K562 (cell line): ENCODE data around the gene TSKS. TPM values are rescaled to one million over a fixed set of nuclear protein-coding genes. Genes with fewer than 3 reads are reported as not detected.

Experiments
- ATAC-seq: fragments of 200-7000 bp; cut with Tn5 transposase; 3 replicates; pipeline ENCODE4 v1.9.1; 2020; ENCODE audit warnings: moderate library complexity
- Bru-seq: library from RNA; stranded (reverse); fragments of 400-500 nt; gene quantifications from one replicate; lab custom pipeline; 2021; lab: Mats Ljungman, UMichigan
- BruChase-seq, 2 experiments: library from RNA; stranded (reverse); fragments of 400-500 nt; gene quantifications; one replicate each; lab custom pipeline; 2021; lab: Mats Ljungman, UMichigan
- BruUV-seq: library from RNA; stranded (reverse); fragments of 400-500 nt; replicated peaks from 2 replicates; lab custom pipeline; 2021; lab: Mats Ljungman, UMichigan
- CTCF ChIA-PET: fragments of 300-600 bp; formaldehyde crosslinking; extraction: SDS; loops from one replicate; lab custom pipeline; 2021; ENCODE audit warnings: low intra/inter-chr PET ratio; lab: Yijun Ruan, JAX
- POLR2A ChIA-PET: fragments of 300-600, 350-650 bp; sonication (Branson Sonifier 250); formaldehyde crosslinking; extraction: SDS; loops from one replicate; lab custom pipeline; 2021; ENCODE audit warnings: antibody characterized with exemption, inconsistent platforms; lab: Yijun Ruan, JAX
- DNase-seq, 4 experiments: peaks; one replicate each; pipeline versions ENCODE4 v3.0.0 to v3.0.0-alpha.2; 2011 to 2018; ENCODE audit warnings: low spot score in 3 of 4, mixed read lengths in 3 of 4; ENCODE audit errors: extremely low read depth in 1 of 4
- FAIRE-seq: peaks from 2 replicates; lab custom pipeline; 2011; peaks lifted over from hg19 to GRCh38; lab: Jason Lieb, UNC
- H2AFZ ChIP-seq: 2 replicates; pipeline ENCODE4 v1.6.0; 2011; ENCODE audit warnings: low read depth, low read length, control low read depth, inconsistent platforms
- H3K27ac ChIP-seq: fragments of 200-600 bp; 3 replicates; pipeline ENCODE4 v1.8.0; 2011; ENCODE audit warnings: low read depth, mild to moderate bottlenecking, control low read depth, inconsistent platforms, low read length, moderate library complexity, mixed read lengths; ENCODE audit errors: extremely low read depth
- H3K27me3 ChIP-seq, 2 experiments: fragments of 300-600 bp in 1 of 2; 2 replicates in 1 of 2; 3 replicates in 1 of 2; pipeline versions ENCODE4 v1.6.0 to v1.8.0; 2011; ENCODE audit warnings: inconsistent platforms in 2 of 2, low read length in 2 of 2, mild to moderate bottlenecking in 1 of 2, mixed read lengths in 1 of 2, moderate library complexity in 1 of 2; ENCODE audit not compliant: control insufficient read depth in 2 of 2, insufficient read depth in 2 of 2
- H3K36me3 ChIP-seq: fragments of 300-600 bp; 3 replicates; pipeline ENCODE4 v1.8.0; 2011; ENCODE audit warnings: mild to moderate bottlenecking, low read length, inconsistent platforms; ENCODE audit not compliant: control insufficient read depth, insufficient read depth
- H3K4me1 ChIP-seq, 2 experiments: fragments of 200-600 bp in 1 of 2; replicated peaks in 1 of 2; 2 replicates in 1 of 2; 3 replicates in 1 of 2; pipeline versions ENCODE4 v1.5.1 to v1.8.0; 2011; ENCODE audit warnings: inconsistent platforms in 2 of 2, low read length in 2 of 2, mild to moderate bottlenecking in 1 of 2, mixed read lengths in 1 of 2, moderate library complexity in 1 of 2; ENCODE audit not compliant: control insufficient read depth in 2 of 2, insufficient read depth in 2 of 2
- H3K4me2 ChIP-seq: 2 replicates; pipeline ENCODE4 v1.6.1; 2011; ENCODE audit warnings: low read length, control low read depth, inconsistent platforms, mixed read lengths; ENCODE audit not compliant: insufficient read depth
- H3K4me3 ChIP-seq: fragments of 200-600 bp; sonication (generic), shearing (Covaris generic); 2 replicates; pipeline ENCODE4 v1.5.1; 2016; ENCODE audit warnings: control low read depth, inconsistent platforms
- H3K79me2 ChIP-seq: fragments of 200-600 bp; 3 replicates; pipeline ENCODE4 v1.8.0; 2011; ENCODE audit warnings: low read length, inconsistent platforms; ENCODE audit not compliant: control insufficient read depth, insufficient read depth
- H3K9ac ChIP-seq, 2 experiments: 2 replicates each; pipeline versions ENCODE4 v1.6.0 to v1.6.1; 2011; ENCODE audit warnings: low read depth in 2 of 2, low read length in 2 of 2, control low read depth in 1 of 2, inconsistent platforms in 1 of 2, mild to moderate bottlenecking in 1 of 2, mixed read lengths in 1 of 2; ENCODE audit not compliant: insufficient read depth in 1 of 2
- H3K9me1 ChIP-seq: one replicate; pipeline ENCODE4 v1.6.0; 2011; ENCODE audit warnings: inconsistent platforms, mild to moderate bottlenecking, low read length, moderate library complexity; ENCODE audit not compliant: control insufficient read depth, insufficient read depth
- H3K9me3 ChIP-seq: replicated peaks from 2 replicates; pipeline ENCODE4 v1.5.1; 2011; ENCODE audit warnings: low read depth, low read length, inconsistent platforms; ENCODE audit not compliant: control insufficient read depth, insufficient read depth
- H4K20me1 ChIP-seq: replicated peaks from 2 replicates; pipeline ENCODE4 v1.6.1; 2011; ENCODE audit warnings: low read length, inconsistent platforms, mixed read lengths; ENCODE audit not compliant: control insufficient read depth, insufficient read depth
- DACH1 ChIP-seq: fragments of 450-650 bp; IDR thresholded peaks from 2 replicates; pipeline ENCODE4 v1.6.1; 2018; ENCODE audit not compliant: partially characterized antibody
- PHF21A ChIP-seq: fragments of 450-650 bp; IDR thresholded peaks from 2 replicates; pipeline ENCODE4 v1.6.1; 2017; ENCODE audit warnings: low read depth, borderline replicate concordance
- RBBP5 ChIP-seq: fragments of 200-600 bp; sonication (generic); IDR thresholded peaks from 2 replicates; pipeline ENCODE4 v1.6.1; 2012; ENCODE audit warnings: borderline replicate concordance, mild to moderate bottlenecking, low read length, control low read depth, inconsistent platforms; ENCODE audit not compliant: insufficient read depth, poor library complexity, severe bottlenecking
- RBFOX2 ChIP-seq: fragments of 200-400 bp; formaldehyde crosslinking; IDR thresholded peaks from 2 replicates; pipeline ENCODE4 v1.6.1; 2017; ENCODE audit warnings: low read depth, mild to moderate bottlenecking, low read length, moderate library complexity
- TCF3 ChIP-seq: sonication (generic); formaldehyde crosslinking; IDR thresholded peaks from 2 replicates; pipeline ENCODE4 v1.4.0; 2020; ENCODE audit warnings: mild to moderate bottlenecking, missing genetic modification reagents
- ZNF146 ChIP-seq: IDR thresholded peaks from one replicate; pipeline ENCODE4 v1.6.1; 2018; ENCODE audit warnings: missing compliant biosample characterization; ENCODE audit not compliant: unreplicated experiment
- WGBS: fragments of 100-300 bp; shearing (Covaris generic); methylation state at CpG from one replicate; pipeline ENCODE4 v1.1.6; 2016; ENCODE audit warnings: low coverage, mixed read lengths; ENCODE audit not compliant: insufficient coverage; ENCODE audit errors: missing lambda C conversion rate; 5-methylcytosine and 5-hydroxymethylcytosine counted together
- in situ Hi-C: fragments of 300-500 bp; cut with MboI; formaldehyde crosslinking; loops from 4 replicates; pipeline ENCODE4 v1.15.0; 2018; ENCODE audit warnings: inconsistent platforms, mixed read lengths
- intact Hi-C: fragments of 100-400 bp; cut with micrococcal nuclease; formaldehyde crosslinking; loops from 2 replicates; pipeline ENCODE4 v1.14.2; 2022
- long read RNA-seq, 3 experiments: library from polyadenylated mRNA in 2 of 3; library from RNA in 1 of 3; unstranded in 2 of 3; stranded (forward) in 1 of 3; transcript quantifications; one replicate each; pipeline ENCODE4 v2.0.0, GENCODE V29; 2019 to 2022
- polyA minus RNA-seq, 3 experiments: library from RNA; depleted of rRNA, polyadenylated mRNA; stranded (reverse); fragments of >200 nt; gene quantifications; 2 replicates each; pipeline ENCODE4 v1.2.3, GENCODE V29; 2011
- polyA plus RNA-seq, 8 experiments: library from polyadenylated mRNA; depleted of rRNA in 4 of 8; stranded (reverse) in 5 of 8; unstranded in 3 of 8; fragments of >200 nt; fragmentation: Nextera tagmentation in 2 of 8; fragmentation: Illumina TruSeq in 1 of 8; extraction: Ambion mirVana in 2 of 8; extraction: Trizol in 1 of 8; gene quantifications; 2 replicates each; pipeline versions ENCODE4 v1.2.1 to v1.2.3, GENCODE V29; 2011 to 2014; ENCODE audit warnings: inconsistent platforms in 1 of 8, missing spikeins in 1 of 8
- total RNA-seq, 7 experiments: library from RNA; depleted of rRNA in 6 of 7; stranded (reverse); fragments of >200 nt in 6 of 7; fragmentation: Illumina TruSeq in 2 of 7; extraction: Trizol in 2 of 7; gene quantifications; 2 replicates each; pipeline versions ENCODE4 v1.2.1 to v1.2.3, GENCODE V29; 2011 to 2021; ENCODE audit warnings: low replicate concordance in 1 of 7
- TF ChIP-seq, protein P1 (sequence below): fragments of 450-650 bp; IDR thresholded peaks from 2 replicates; pipeline ENCODE4 v1.6.1; 2018; ENCODE audit not compliant: partially characterized antibody

The TSKS gene, protein sequence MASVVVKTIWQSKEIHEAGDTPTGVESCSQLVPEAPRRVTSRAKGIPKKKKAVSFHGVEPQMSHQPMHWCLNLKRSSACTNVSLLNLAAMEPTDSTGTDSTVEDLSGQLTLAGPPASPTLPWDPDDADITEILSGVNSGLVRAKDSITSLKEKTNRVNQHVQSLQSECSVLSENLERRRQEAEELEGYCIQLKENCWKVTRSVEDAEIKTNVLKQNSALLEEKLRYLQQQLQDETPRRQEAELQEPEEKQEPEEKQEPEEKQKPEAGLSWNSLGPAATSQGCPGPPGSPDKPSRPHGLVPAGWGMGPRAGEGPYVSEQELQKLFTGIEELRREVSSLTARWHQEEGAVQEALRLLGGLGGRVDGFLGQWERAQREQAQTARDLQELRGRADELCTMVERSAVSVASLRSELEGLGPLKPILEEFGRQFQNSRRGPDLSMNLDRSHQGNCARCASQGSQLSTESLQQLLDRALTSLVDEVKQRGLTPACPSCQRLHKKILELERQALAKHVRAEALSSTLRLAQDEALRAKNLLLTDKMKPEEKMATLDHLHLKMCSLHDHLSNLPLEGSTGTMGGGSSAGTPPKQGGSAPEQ
- total RNA-seq (2011; cell fraction: chromatin; rRNA removed; ENCODE audit: low replicate concordance), result 3.2 and 5.6 TPM in 2 replicates
- total RNA-seq (2011; cell fraction: nucleolus; rRNA removed), result 4.0 and 5.0 TPM in 2 replicates
- total RNA-seq (2011; cell fraction: nucleoplasm; rRNA removed), result 2.4 TPM in 2 replicates
- 3.3 and 4.5 TPM in 2 replicates for total RNA-seq (2014; rRNA removed)
- total RNA-seq (2014; rRNA removed; fragmentation: Illumina TruSeq; extraction: Trizol), result 0.64 and 0.80 TPM in 2 replicates
- total RNA-seq (2015; rRNA removed; fragmentation: Illumina TruSeq; extraction: Trizol), result 1.2 and 1.3 TPM in 2 replicates
- total RNA-seq (2021), result 2.3 and 2.4 TPM in 2 replicates
- polyA plus RNA-seq (2011; rRNA removed), result 0.75 and 1.4 TPM in 2 replicates
- polyA plus RNA-seq (2011; cell fraction: cytosol; rRNA removed), result 1.0 and 1.6 TPM in 2 replicates
- polyA plus RNA-seq (2011; cell fraction: nucleus; rRNA removed), result 2.7 and 3.3 TPM in 2 replicates
- 2.9 and 4.5 TPM in 2 replicates for polyA plus RNA-seq (2012)
- polyA plus RNA-seq (2014; fragmentation: Illumina TruSeq; extraction: Trizol), result 0.70 and 1.2 TPM in 2 replicates
- under 1 TPM; 0.14 to 0.35 TPM for polyA plus RNA-seq (2014; fragmentation: Nextera tagmentation; extraction: Ambion mirVana)
- 1.9 and 2.2 TPM in 2 replicates for polyA plus RNA-seq (2014; rRNA removed)
- polyA minus RNA-seq (2011; rRNA and poly(A)+ RNA removed), result 0.42 and 0.49 TPM in 2 replicates
- 0.86 and 1.0 TPM in 2 replicates for polyA minus RNA-seq (2011; cell fraction: cytosol; rRNA and poly(A)+ RNA removed)
- polyA minus RNA-seq (2011; cell fraction: nucleus; rRNA and poly(A)+ RNA removed), result 1.4 and 2.2 TPM in 2 replicates
- percentile 43 among the genes with signal in this experiment for Bru-seq, nascent RNA
- percentile 36 among the genes with signal in this experiment for BruChase-seq, experiment 1, labeled RNA remaining after a 2-hour chase
- BruChase-seq, experiment 2, labeled RNA remaining after a 6-hour chase, result percentile 41 among the genes with signal in this experiment
- long read RNA-seq, experiment 1, partial matches to known transcripts, result 5 of 7 reads
- long read RNA-seq, experiment 1, other reads (novel, unspliced or antisense), result 0 of 7 reads
- long read RNA-seq, experiment 2, partial matches to known transcripts, result 1 of 2 reads
- long read RNA-seq, experiment 2, other reads (novel, unspliced or antisense), result 1 of 2 reads
- long read RNA-seq, experiment 3, partial matches to known transcripts, result 1 of 3 reads
- long read RNA-seq, experiment 3, other reads (novel, unspliced or antisense), result 2 of 3 reads

DNA sequence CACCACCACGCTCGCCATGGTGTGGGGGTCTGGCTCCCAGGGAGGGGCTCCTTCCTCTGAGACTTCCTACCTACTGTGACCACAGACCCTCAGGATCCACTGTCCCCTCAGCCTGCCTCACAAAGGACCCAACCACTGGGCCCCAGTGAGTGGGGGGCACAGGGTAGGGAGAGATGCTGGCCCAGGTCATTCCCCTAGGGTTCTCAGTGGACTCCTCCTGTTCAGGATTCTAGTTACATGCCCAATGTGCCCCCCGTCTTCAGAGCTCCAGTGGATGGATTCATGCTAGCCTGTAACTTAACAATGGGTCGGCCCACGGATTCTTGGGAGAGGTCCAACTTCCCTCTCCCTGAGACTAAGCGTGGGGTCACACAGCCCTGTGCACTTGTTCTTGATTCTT is at the start of gene TSKS:
TSS of gene TSKS (minus strand) at position 77 of the 400 bp plus-strand sequence. CDS start at position 18, 59 bp downstream.
- Histone ChIP-seq H3K9me1 (no peaks in the 10 kb centered on the region), H3K27ac (peak within 1 kb of the TSS; percentile 77), H3K9ac (peak within 1 kb of the TSS; percentile 70 to 82), H4K20me1 (no peaks in the 10 kb centered on the region), H2AFZ (peak within 1 kb of the TSS; percentile 98), H3K36me3 (peaks cover 4% of the 10 kb centered on the region; the same call in 2 of the 3 replicates), H3K79me2 (peaks cover 19% of the 10 kb centered on the region), H3K27me3 (no peaks in the 10 kb centered on the region), H3K9me3 (no peaks in the 10 kb centered on the region), H3K4me3 (no peak within 1 kb of the TSS)
- no TSS peak for BruUV-seq
- ATAC-seq (no peak), DNase-seq (no peak), FAIRE-seq (no peak)
- intact Hi-C loops (loop anchor here (5.0 kb wide), 1 partner anchor 171 kb away; the partner anchor contains the start of gene PRR12), in situ Hi-C loops (no loop called here)
- POLR2A ChIA-PET, result interaction anchor here (0.9 to 1.0 kb wide), 2 partner anchors 11 to 67 kb away, joined by 3 to 4 read pairs; no protein-coding TSS in a partner anchor
- 95% methylated on average over 5 of the region's 6 CpGs for WGBS
- TF ChIP-seq DACH1 (no peak), RBFOX2 (no peak), RBBP5 (no peak), TCF3 (CRISPR knock-in tag) (no peak), PHF21A (no peak), ZNF146 (CRISPR knock-in tag) (no peak)
- TF ChIP-seq, protein P1, sequence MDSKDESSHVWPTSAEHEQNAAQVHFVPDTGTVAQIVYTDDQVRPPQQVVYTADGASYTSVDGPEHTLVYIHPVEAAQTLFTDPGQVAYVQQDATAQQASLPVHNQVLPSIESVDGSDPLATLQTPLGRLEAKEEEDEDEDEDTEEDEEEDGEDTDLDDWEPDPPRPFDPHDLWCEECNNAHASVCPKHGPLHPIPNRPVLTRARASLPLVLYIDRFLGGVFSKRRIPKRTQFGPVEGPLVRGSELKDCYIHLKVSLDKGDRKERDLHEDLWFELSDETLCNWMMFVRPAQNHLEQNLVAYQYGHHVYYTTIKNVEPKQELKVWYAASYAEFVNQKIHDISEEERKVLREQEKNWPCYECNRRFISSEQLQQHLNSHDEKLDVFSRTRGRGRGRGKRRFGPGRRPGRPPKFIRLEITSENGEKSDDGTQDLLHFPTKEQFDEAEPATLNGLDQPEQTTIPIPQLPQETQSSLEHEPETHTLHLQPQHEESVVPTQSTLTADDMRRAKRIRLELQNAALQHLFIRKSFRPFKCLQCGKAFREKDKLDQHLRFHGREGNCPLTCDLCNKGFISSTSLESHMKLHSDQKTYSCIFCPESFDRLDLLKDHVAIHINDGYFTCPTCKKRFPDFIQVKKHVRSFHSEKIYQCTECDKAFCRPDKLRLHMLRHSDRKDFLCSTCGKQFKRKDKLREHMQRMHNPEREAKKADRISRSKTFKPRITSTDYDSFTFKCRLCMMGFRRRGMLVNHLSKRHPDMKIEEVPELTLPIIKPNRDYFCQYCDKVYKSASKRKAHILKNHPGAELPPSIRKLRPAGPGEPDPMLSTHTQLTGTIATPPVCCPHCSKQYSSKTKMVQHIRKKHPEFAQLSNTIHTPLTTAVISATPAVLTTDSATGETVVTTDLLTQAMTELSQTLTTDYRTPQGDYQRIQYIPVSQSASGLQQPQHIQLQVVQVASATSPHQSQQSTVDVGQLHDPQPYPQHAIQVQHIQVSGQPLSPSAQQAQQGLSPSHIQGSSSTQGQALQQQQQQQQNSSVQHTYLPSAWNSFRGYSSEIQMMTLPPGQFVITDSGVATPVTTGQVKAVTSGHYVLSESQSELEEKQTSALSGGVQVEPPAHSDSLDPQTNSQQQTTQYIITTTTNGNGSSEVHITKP, result peak; percentile 92
- TF ChIP-seq, all 486 proteins: peak for 1
- peak within 1 kb of the TSS; percentile 75 for H3K4me2 ChIP-seq
- CTCF ChIA-PET, result no interaction called here
- peaks cover 33 to 37% of the 10 kb centered on the region in 2 experiments for H3K4me1 ChIP-seq
